WTC11 (cell line): ENCODE measurements around the gene PRPSAP1.

Experiments used
- CTCF ChIP-seq: fragments of 200-600 bp; IDR thresholded peaks from 2 replicates; pipeline ENCODE4 v1.8.0; 2022; ENCODE audit warnings: antibody characterized with exemption
- PRDM15 ChIP-seq: sonication (generic); formaldehyde crosslinking; IDR thresholded peaks from 2 replicates; pipeline ENCODE4 v1.8.0; 2022; ENCODE audit warnings: missing genetic modification reagents

- TF ChIP-seq CTCF: no peak
- TF ChIP-seq PRDM15: no peak
Measured at GRCh38 chr17:76335716-76336381, 17.9 kb downstream of the PRPSAP1 start.
